SK-N-SH treated with all-trans-retinoic acid at 6 μM for 48 hours (cell line): Measurements from ENCODE around the gene LRRC75A.

Experiments
- ARNTL ChIP-seq: fragments of 450-650 bp; formaldehyde crosslinking; IDR thresholded peaks from 2 replicates; pipeline ENCODE4 v1.5.0; 2020; ENCODE audit warnings: low read depth, mild to moderate bottlenecking, moderate library complexity, borderline replicate concordance
- BACH2 ChIP-seq: fragments of 250-450 bp; sonication (Bioruptor Pico); IDR thresholded peaks from 2 replicates; pipeline ENCODE4 v1.9.0; 2021; ENCODE audit warnings: mild to moderate bottlenecking, borderline replicate concordance
- CSDC2 ChIP-seq: fragments of 250-450 bp; sonication (Bioruptor Pico); IDR thresholded peaks from 2 replicates; pipeline ENCODE4 v1.5.0; 2020; ENCODE audit warnings: mild to moderate bottlenecking, moderate library complexity
- PPARA ChIP-seq: fragments of 250-450 bp; sonication (Bioruptor Pico); IDR thresholded peaks from 2 replicates; pipeline ENCODE4 v1.5.0; 2020; ENCODE audit warnings: mild to moderate bottlenecking, borderline replicate concordance
- ZFP3 ChIP-seq: fragments of 250-450 bp; sonication (Bioruptor Pico); IDR thresholded peaks from 2 replicates; pipeline ENCODE4 v1.5.0; 2020; ENCODE audit warnings: mild to moderate bottlenecking, moderate library complexity
- ZNF565 ChIP-seq: fragments of 450-650 bp; formaldehyde crosslinking; conservative IDR thresholded peaks from 2 replicates; pipeline ENCODE4 v1.5.0; 2020; ENCODE audit warnings: low read depth, mild to moderate bottlenecking, moderate library complexity

DNA sequence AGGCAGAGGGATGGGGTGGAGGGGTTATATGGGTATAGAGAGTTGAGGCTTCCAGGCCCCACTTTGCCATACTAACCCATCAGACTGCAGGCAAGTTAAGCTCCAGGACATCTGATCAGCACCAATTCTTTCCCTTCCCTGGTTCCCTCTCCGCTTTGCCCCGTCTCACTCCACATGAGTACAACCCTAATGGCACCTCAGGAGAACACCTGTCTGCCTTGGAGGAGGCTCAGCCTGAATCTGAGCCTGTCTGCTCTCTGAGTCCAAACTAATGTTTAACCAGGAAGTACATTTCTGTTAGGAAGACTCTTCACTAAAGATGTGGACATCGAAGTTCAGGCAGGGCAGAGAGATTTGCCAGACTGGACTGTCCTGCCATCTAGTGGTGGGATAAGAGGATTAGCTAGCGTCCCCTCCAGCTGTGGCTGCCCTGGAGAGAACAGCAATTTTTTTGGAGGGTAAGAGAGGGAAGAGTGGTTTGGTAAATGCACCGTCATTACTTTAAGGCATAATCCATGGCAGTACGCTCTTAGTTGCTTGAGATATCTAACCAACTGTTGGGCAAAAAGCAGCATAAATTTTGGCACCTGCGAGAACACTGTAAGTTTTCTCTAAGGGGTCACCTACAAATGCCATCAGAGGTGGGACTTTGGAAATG is 29.2 kb upstream of the LRRC75A start:
- TF ChIP-seq PPARA (CRISPR knock-in tag) (no peak), BACH2 (CRISPR knock-in tag) (no peak), ARNTL (CRISPR knock-in tag) (no peak), CSDC2 (CRISPR knock-in tag) (no peak), ZNF565 (CRISPR knock-in tag) (no peak), ZFP3 (CRISPR knock-in tag) (no peak)
